Embryonic facial prominence (tissue), 1 donor: ENCODE results near the gene MAPT.

ENCODE experiments used
- DNase-seq: peaks from one replicate; pipeline ENCODE4 v3.0.0-alpha.2; 2016; ENCODE audit errors: extremely low spot score

MAPT gene

DNA sequence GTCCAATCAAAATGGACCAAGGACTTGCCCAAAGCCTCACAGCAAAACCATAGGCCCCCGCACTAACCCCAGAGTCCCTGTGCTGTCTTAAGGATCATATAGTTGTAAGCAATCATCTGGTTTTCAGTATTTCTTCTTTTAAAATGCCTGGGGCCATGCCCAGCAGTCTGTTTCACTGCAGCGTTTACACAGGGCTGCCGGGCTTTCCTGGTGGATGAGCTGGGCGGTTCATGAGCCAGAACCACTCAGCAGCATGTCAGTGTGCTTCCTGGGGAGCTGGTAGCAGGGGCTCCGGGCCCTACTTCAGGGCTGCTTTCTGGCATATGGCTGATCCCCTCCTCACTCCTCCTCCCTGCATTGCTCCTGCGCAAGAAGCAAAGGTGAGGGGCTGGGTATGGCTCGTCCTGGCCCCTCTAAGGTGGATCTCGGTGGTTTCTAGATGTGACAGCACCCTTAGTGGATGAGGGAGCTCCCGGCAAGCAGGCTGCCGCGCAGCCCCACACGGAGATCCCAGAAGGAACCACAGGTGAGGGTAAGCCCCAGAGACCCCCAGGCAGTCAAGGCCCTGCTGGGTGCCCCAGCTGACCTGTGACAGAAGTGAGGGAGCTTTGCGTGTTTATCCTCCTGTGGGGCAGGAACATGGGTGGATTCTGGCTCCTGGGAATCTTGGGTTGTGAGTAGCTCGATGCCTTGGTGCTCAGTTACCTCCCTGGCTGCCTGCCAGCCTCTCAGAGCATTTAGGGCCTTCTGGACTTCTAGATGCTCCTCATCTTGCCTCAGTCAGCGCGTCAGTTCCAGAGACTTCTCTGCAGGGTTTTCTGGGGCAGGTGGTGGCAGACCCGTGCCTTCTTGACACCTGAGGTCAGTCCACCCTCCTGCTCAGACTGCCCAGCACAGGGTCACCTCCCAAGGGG, 79.8 kb downstream of the MAPT start:
- DNase-seq: no peak

GRCh38 chr17:45974916-45975630, 80.7 kb downstream of the MAPT start:
- DNase-seq: no peak

DNA sequence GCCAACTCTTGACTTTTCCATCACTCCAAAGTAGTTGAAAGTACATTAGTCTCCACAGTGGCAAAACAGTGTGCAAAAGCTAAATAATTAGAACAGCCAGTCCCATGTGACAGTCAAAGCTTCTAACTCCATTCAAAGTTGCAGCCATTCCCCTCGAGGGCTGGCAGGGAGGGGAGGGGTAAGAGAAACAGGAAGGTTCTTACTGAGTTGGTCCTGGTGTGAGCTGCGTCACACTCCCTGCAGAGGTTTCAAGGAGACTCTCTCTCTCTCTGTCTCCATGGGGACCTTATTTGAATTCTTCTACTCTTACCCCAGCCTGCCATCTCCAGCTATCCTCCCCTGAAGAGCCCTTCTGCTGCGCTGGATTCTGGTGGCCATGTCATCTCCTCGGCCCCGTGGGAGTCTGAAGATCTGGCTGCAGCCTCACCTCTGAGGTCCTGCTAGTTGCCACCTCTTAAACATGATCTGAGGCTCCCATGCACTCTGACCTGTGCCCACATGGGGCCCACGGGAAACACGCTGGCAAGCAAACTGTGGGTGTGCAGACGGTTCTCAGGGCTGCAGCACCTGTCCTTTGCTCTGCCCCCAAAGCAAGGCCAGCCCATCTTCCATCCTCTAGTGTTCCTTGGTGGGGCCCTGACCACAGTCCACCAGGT, 81.4 kb downstream of the MAPT start:
- DNase-seq: no peak

DNA sequence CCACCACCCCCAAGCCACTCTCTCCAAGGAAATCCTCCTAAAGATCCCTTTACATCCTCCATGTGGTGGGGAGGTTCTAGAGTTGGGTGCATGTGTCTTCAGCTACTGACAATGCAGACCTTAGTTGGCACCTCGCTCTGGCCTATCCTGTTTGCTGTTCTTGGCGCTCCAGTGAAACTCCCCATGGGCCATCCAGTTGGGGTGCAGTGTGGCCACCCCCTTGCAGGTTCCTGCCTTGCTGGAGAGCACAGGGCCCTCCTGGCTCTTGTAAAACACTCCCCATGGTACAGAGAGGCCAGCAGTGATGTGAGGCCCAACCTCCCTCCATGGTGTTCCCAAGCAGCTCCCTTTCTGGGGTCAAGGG, 82.0 kb downstream of the MAPT start:
- DNase-seq: no peak

- no peak for DNase-seq
Measured at GRCh38 chr17:45976755-45977505, 82.6 kb downstream of the MAPT start.

- no peak for DNase-seq
Measured at GRCh38 chr17:45977506-45977824, 83.1 kb downstream of the MAPT start.

DNA sequence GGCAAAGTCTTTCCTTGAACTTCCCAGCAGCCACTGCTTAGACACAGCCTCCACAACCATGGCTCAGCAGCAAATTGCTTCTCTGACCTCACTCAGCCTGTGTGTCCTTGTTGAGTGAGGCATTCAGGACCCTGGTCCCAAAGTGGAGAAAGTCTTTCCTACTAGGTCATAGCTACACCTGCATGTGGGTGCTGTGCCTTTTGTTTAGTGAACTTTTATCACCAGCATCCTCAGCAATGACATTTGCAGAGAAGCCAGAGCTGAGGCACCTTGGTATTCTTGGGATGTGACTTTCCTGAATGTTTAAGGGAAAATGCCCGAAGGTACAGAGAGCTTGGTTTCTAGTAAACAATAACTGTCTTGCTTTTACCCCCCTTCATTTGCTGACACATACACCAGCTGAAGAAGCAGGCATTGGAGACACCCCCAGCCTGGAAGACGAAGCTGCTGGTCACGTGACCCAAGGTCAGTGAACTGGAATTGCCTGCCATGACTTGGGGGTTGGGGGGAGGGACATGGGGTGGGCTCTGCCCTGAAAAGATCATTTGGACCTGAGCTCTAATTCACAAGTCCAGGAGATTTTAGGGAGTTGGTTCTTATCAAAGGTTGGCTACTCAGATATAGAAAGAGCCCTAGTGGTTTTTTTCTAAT, 83.7 kb downstream of the MAPT start:
- DNase-seq: no peak

DNA sequence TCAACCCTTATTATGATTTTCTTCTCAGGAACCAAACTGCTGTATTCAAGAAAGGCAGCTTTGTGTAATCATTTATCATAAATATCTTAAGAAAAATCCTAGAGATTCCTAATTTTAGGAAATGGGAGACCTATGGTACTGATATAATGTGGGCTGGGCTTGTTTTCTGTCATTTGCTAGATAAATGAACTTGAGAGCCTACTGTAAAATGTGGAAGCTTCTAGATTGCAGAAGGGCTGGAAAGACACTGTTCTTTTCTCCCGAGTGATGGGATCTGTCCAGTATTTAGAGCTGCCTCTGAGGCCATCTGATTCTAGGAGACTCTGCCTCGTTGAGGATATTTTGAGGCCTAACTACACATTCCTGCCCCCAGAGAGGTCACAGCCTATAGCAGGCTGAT, 84.8 kb downstream of the MAPT start:
- DNase-seq: no peak

DNA sequence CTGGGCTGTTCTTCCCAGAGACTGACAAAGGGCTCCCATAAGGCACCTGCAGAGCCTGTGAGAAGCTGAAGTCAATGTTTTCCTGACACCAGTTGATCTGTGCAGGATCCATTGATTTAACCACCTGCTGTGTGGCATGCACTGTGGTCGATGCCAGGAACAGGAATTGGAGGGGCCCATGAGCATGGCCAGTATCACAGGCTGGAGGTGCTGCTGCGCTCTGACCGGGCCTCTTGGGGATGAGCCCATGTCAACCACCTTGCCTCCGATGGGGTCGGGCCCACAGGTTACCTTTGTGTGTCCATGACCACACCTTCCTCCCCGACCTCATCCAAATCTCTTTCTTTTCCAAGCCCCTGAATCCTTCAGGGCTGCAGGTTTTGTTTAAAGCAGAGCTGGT, 86.5 kb downstream of the MAPT start:
- DNase-seq: no peak

GRCh38 chr17:45981306-45981705, 87.0 kb downstream of the MAPT start:
- DNase-seq: no peak

DNA sequence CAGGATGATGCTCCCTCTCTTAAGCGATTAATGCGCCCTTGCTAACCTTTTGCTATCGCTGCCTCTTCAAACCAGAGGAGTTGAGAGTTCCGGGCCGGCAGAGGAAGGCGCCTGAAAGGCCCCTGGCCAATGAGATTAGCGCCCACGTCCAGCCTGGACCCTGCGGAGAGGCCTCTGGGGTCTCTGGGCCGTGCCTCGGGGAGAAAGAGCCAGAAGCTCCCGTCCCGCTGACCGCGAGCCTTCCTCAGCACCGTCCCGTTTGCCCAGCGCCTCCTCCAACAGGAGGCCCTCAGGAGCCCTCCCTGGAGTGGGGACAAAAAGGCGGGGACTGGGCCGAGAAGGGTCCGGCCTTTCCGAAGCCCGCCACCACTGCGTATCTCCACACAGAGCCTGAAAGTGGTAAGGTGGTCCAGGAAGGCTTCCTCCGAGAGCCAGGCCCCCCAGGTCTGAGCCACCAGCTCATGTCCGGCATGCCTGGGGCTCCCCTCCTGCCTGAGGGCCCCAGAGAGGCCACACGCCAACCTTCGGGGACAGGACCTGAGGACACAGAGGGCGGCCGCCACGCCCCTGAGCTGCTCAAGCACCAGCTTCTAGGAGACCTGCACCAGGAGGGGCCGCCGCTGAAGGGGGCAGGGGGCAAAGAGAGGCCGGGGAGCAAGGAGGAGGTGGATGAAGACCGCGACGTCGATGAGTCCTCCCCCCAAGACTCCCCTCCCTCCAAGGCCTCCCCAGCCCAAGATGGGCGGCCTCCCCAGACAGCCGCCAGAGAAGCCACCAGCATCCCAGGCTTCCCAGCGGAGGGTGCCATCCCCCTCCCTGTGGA, 88.6 kb downstream of the MAPT start:
- DNase-seq: no peak

GRCh38 chr17:45983614-45984310, 89.4 kb downstream of the MAPT start:
- DNase-seq: no peak

DNA sequence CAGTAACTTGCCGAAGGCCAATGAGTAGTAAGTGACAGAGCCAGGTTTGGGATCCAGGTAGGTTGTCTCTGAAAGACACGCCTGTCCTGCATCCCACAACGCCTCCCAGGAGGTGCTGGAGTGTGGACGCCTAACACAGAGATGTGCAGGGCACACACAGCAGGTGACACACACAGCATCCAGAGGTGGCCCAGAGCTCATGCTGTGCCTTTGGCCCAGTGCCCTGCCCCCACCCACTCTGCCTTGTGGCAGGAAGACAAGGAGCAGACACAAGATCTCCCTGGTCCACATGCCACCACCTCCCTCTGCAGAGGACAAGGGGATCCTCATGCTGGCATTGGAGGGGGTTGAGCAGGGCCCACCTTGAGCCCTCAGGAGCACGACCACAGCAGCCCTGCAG, 90.0 kb downstream of the MAPT start:
- DNase-seq: no peak

DNA sequence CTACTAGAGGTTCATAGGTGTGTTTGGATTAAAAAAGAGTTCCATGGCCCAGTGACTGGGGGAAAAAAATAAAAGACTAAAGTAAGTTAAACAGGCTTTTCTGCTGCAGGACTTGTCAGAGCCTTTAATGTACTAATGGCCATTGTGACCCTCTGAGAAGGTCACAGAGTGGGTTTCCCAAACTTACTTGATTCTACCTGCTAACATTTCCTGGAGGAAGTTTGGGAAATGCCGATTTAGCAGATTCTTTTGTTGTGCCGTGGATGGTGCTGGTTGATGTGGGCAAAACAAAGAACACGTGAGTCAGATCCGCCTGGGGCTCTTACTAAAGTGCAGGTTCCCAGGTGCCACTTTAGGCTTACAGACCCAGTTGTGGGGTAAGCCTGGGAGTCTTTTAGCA, 91.1 kb downstream of the MAPT start:
- DNase-seq: no peak

- DNase-seq: no peak
Measured at GRCh38 chr17:45986056-45986455, 91.7 kb downstream of the MAPT start.

- DNase-seq: no peak
Measured at GRCh38 chr17:45987706-45988105, 93.4 kb downstream of the MAPT start.

GRCh38 chr17:45989759-45990158, 95.4 kb downstream of the MAPT start:
- DNase-seq: no peak

- DNase-seq: no peak
Measured at GRCh38 chr17:45990886-45991285, 96.5 kb downstream of the MAPT start.

- DNase-seq: no peak
Measured at GRCh38 chr17:45991341-45991740, 97.0 kb downstream of the MAPT start.

DNA sequence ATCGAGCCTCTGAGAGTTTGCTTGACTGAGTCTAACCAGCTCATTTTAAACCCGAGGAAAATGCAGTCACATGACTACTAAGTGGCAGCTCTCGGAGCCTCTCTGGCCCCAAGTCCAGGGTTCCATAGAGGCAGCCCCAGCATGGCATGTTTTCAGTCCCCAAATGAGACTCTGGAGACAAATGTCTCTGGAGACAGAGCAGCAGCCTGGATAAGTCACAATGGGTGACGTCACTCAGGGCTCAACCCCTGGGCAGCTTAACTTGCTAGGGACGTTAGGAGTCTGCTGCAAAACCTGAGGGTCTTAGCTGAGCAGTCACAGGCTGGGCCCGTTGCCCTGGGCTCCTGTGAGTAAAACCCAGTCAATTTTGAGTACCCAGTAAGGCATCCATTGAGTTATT, 97.8 kb downstream of the MAPT start:
- no peak for DNase-seq
